GM18517 (cell line): ENCODE data around the gene GBP3.
A peak's percentile ranks its signal among the peaks of the same experiment; 100 is the strongest.
"Not testable (repeated sequence)": the region's sequence is repeated elsewhere in the genome, so short reads cannot be mapped to it uniquely, and the experiment has no call there.

Experiments used
- ATAC-seq: cut with Tn5 transposase; IDR thresholded peaks from one replicate; pipeline ENCODE4 v1.9.1; 2021; ENCODE audit warnings: mild to moderate bottlenecking, moderate library complexity; ENCODE audit not compliant: unreplicated experiment

The GBP3 gene

DNA sequence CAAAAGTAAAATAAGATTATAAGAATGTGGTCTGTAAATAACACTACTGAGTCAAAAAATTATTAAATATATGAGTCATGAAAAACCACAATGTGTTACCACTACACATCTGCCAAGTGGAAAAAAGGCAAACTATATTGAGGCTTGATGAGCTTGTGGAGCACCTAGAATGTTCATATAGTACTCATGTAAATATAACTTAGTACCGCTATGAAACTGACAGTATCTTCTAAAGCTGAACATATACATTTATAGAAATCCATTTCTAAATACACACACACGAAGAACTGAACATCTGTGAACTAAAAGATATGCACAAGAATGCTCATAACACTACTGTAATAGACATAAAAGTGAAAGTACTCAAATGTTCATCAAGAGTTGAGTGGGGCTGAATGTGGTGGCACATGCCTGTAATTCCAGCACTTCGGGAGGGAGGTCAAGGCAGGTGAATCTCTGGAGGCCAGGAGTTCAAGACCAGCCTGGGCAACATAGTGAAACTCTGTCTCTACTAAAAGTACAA, 18.5 kb upstream of the GBP3 start:
- peak; percentile 99 for ATAC-seq

DNA sequence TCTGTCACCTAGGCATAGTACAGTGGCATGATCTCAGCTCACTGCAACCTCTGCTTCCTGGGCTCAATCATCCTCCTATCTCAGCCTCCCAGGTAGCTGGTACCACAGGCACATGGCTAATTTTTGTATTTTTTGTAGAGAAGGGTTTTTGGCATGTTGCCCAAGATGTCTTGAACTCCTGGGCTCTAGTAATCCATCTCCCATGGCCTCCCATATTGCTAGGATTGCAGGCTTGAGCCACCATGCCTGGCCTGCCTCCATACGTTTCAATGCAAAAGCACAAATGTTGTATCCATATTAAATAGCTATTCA, 17.6 kb upstream of the GBP3 start:
- no peak for ATAC-seq

DNA sequence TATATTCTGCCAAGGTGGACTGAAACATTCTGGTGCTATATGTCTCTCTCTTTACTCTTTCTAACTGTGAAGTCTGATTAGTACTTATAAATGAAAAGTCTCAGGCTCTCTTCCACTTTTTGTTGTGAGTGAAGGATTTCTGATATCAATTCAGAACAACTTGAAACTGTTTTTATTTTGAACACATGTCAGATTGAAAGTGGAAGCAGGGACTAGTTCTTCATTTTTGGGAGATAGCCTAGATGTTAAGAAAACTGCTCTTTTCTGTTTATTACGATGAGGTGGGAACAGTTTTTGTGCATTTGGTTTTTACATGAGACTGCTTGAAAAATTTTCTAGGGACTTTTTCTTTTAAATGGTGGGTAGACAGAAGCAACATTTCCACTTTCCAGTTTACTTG, 14.5 kb upstream of the GBP3 start:
- ATAC-seq, result no peak

DNA sequence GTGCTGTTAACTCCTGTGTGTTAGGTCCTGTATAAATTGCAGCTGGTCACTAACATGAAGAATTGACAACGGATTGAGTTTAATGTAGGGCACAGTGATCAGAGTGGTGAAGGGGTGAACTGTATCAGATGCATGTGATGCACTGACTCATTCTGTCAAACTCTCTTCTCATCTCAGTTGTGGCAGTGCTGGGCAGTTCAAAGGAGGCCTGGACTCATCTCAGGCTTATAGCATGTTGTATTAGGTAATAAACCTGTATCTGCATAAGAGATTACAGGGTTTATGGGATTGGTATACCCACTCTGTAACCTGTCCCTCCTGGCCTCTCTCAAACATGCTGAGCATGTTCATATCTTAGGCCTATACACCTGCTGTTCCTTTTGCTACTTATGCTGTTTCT, 12.4 kb upstream of the GBP3 start:
- no peak for ATAC-seq

DNA sequence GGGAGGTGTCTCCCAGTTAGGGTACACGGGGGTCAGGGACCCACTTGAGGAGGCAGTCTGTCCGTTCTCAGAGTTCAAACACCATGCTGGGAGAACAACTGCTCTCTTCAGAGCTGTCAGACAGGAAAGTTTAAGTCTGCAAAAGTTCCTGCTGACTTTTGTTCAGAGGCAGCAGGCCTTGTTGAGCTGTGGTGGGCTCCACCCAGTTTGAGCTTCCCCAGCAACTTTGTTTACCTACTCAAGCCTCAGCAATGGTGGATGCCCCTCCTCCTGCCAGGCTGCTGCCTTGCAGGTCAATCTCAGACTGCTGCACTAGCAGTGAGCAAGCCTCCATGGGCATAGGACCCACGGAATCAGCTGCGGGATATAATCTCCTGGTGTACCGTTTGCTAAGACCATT, 11.3 kb upstream of the GBP3 start:
- not testable (repeated sequence) for ATAC-seq

DNA sequence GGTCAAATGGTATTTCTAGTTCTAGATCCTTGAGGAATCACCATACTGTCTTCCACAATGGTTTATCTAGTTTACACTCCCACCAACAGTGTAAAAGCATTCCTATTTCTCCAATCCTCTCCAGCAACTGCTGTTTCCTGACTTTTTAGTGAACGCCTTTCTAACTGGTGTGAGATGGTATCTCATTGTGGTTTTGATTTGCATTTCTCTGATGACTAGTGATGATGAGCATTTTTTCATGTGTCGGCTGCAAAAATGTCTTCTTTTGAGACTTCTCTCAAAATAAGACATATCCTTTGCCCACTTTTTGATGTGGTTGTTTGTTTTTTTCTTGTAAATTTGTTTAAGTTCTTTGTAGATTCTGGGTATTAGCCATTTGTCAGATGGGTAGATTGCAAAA, 6.4 kb upstream of the GBP3 start:
- ATAC-seq, result not testable (repeated sequence)

DNA sequence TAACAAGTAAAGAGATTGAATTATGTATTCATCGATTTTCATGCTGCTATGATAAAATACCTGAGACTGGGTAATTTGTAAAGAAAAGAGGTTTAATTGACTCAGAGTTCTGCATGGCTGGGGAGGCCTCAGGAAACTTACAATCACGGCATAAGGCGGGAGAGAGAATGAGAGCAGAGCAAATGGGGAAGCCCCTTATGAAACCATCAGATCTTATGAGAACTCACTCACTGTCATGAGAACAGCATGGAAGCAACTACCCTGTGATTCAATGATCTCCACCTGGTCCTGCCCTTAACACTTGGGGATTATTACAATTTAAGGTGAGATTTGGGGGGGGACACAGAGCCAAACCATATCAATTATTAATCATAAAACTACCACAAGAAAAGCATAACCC, 3.3 kb upstream of the GBP3 start:
- no peak for ATAC-seq

DNA sequence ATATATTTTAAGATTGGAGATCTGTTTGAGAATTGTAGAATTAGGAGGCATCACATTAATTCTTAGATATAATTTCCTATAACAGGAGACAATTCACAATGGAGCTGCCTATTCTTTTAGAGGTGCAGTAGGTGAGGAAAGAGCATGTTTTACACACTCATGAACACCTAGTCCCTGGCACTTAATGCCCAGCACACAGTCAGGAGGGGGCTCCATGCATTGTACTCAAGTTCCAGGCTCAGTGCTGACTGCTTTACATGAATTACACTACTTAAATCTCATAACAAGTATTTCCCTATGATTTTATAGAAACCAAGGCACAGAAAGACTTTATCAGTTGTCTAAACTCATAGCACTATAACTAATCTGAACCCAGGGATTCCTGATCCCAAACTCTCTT, 360 bp upstream of the GBP3 start:
- ATAC-seq, result peak; percentile 15

DNA sequence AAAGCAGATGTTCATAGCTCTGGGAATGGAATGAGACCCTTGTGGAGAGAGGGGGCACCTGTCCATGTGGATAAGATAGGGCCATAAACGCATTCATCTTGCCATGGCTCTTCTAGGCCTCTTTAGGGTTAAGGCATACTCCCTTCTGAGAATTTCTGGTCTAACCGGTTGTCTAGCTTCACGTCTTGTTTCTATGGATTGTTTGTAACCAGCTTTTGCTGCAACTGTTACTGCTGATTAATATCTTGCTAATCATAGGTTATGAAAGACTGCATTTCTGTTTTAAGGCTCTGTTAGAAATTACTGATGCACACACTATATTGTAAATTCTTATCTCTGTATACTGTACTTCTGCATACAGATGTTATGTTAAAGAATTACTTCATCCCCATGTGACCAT, 4.3 kb downstream of the GBP3 start:
- not testable (repeated sequence) for ATAC-seq

DNA sequence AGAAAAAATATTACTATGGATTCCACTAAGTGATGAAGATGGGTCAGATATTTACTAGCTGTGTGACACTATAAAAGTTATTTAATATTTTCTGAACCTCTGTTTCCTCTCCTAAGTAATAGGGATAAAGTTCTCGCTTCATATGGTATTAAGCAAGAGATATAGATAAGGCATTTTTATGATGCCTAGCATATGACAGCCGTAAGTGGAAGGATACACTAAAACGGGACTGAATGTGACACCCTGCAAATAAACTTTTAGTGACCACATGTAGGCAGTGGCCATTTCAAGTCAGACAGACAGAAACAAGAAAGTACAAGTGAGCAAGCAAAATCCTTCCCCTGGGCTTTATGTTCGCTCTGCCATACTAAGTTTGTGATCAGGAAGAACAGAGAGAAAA, 14.2 kb downstream of the GBP3 start:
- ATAC-seq, result no peak

DNA sequence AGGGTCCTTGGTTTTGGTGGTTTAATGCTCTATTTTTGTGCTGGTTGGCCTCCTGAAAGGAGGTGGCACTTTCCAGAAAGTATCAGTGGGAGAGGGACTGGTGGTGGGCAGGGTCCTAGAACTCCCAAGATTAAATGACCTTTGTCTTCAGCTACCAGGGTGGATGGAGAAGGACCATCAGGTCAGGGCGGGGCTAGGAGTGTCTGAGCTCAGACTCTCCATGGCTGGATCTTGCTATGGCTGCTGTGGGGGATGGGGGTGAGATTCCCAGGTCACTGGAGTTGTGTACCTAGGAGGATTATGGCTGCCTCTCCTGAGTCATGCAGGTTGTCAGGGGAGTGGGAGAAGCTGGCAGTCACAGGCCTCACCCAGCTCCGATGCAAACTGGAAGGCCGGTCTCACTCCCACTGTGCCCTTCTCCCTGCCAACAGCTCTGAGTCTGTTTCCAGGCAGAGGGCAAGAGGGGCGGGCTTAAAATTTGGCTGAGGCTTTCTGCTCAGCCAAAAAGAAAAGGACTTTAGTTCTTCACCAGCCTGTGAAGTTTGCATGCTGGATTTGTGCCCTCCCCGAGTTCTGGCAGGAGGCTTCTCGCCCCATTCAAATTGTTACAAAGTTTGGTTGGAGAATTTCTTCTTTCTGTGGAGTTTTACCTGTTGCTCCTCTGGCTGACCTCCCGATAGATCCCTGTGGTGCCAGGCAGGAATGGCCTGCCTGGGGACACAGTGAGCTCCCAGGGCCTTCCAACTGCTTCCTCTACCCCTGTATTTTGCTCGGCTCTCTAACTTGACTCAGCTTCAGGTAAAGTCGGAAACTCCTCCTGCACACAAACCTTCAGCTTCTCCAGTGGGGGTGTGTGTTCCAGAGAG, 17.1 kb downstream of the GBP3 start:
- ATAC-seq, result no peak

DNA sequence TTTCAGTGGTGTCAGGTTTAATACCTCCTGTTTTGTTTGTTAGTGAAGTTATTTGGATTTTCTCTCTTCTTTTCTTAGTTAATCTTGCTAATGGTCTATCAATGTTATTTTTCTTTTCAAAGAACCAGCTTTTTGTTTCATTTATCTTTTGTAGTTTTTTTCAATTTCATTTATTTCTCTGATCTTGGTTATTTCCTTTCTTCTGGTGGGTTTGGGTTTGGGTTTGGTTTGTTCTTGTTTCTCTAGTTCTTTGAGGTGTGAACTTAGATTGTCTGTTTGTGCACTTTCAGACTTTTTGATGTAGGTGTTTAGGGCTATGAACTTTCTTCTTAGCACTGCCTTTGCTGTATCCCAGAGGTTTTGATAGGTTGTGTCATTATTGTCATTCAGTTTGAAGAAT, 20.5 kb downstream of the GBP3 start:
- not testable (repeated sequence) for ATAC-seq

DNA sequence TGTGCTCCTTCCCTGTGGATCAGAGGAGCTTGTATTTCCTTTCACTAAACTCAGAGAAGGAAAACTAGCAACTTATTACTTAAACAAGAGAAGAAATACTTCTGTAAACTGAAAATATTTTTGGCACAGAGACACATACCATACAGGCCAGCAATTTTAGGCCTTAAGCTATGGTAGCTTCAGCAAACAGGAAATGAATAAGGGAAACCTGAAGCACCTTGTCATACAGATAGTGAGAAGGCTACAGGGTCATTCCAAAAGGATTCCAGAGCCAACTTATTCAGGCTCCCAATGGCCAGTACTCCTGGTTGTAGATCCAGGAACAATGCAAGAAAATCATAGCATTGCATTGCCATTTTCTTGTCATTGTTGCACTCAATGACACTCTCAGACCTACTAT, 21.2 kb downstream of the GBP3 start:
- ATAC-seq, result no peak

DNA sequence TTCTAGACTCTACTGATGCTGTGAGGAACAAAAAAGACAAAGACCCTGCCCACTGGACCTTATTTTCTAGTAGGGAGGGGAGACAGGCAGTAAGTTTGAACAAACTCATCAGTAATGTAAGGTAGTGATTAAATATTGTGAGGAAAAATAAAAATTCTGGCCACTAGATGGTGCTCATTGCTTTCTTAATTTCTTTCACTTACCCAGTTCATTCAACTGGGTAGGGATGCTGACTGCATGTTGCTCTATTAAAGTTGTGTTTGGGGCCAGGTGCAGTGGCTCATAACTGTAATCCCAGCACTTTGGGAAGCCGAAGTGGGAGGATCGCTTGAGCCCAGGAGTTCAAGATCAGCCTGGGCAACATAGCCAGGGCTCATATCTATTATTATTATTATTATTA, 23.9 kb downstream of the GBP3 start:
- peak; percentile 94 for ATAC-seq

DNA sequence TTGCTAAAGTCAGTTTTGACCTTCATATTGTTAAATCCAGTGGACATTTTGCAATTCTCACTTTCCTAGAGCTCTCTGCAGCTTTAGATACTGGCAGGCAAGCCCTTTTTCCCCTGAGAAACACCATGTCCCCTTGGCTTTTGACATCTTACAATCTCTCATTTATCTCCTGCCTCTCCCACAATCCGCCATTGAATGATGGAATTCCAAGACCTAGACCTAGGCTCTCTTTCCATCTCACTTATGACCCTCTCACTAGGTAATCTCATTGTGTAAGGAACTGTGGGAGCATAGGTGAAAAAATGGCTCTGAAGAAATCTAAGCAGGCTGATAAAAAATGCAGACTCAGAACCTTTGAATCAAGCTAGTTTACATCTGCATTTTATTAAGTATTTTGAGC, 32.2 kb downstream of the GBP3 start:
- no peak for ATAC-seq

DNA sequence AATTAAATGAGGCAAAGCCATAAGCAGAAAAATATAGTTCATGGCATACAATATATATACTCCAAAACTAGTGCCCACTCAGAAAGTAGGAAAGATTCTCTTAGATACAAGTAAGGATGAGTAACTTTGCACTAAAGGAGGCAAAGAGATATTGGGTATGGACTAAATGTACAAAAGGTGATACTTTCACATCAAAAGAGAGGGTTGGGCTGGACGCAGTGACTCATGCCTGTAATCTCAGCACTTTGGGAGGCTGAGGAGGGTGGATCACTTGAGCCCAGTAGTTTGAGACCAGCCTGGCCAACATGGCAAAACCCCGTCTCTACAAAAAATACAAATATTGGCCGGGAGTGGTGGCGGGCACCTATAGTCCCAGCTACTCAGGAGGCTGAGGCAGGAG, 37.0 kb downstream of the GBP3 start:
- ATAC-seq, result no peak

DNA sequence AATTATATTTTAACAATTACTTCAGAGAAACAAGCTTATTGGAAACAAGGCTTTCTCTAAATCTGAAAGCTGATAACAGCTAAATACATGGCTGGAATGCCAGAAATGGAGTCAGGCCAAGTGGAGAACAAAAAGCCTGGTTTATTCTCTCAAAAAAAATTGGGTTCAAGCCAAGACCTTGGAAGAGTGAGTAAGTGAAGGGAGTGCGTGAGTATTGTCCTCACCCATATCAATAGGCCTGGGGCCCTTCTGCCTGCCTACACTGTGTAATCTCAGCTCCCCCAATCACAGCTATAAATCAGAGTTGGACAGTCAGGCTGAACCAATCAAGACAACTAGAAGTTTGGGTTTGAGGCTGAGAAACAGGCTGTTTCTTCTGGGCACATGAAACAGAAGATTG, 37.6 kb downstream of the GBP3 start:
- ATAC-seq, result no peak

DNA sequence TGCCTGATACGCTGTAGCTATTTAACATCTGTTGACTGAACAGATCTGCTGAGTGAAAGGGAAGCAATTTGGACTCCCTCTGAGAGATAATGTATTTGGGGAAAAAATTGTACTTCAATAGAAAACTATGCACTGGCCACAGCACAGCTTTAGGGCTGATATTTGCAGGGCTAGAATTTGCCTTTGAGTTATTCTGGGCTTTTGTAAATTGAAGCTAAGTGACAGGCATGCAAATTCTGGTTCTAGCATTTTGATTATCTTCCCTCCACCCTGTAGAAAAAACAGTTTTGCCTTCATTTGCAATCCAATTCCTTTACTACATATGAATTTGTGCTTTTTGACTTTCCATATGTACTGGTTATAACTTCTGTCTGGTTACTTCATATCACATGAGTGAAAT, 38.1 kb downstream of the GBP3 start:
- no peak for ATAC-seq

DNA sequence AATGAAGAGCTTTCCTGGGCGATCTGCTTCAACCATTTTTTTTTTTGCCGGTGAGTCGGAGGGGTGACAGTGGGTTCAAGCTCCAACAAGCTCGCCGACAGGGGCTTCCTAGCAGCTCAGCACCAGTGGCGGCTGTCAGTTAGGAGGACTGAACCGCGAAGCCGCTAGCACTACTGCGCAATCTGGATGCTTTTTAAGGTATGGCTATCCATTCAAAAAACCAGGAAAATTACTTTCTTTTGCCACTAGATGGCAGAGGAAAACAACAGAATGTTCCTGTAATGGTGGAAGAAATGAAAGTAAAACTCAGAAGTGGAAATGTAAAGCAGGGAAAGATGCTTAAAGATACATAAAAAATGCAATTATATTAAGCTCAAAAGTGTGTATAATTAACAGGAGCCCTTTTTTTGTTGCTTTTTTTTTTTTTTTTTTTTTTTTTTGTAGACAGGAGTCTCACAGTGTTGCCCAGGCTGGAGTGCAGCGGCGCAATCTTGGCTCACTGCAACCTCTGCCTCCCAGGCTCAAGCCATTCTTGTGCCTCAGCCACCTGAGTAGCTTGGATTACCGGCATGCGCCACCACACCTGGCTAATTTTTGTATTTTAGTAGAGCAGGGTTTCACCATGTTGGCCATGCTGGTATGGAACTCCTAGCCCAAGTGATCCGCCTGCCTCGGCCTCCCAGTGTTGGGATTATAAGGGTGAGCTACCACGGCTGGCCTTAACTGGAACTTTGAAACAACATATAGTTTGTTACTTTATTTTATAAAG, 38.7 kb downstream of the GBP3 start:
- ATAC-seq, result peak; percentile 63

DNA sequence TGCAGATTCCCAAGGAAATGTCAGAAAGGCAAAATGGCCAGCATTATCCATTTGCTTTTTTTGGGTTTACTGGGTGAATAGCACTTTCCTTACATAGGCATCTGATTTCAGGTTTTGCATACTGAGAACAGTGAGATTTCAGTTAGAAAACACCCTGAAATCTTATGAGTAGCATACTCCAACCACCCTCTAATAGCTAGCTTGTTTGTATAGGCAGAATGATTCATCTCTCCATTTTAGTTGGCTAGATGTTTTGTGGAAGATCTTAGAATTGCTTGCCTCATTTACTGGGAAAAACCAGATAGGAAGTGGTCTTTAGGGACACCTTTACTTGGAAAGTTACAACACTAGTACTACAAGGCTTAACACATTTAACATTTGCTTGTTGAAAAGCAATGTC, 40.6 kb downstream of the GBP3 start:
- no peak for ATAC-seq

DNA sequence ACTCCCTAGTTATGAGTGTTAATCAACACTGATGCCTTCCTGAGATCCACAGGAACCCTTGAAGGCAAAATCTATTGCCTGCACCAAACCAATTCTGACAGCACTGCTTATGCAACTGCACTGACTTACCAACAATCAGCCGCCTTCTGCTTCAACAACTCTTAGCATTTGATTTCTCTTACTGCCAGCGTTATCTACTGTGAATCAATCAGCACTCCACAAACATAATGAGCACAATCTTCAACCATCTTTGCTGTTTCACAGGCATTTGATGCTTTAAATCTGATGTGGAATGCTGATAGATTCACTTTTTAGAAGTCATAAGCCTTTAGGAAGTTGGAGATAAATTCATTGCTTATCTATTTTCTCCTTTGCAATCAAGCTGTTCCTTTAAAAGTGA, 41.2 kb downstream of the GBP3 start:
- ATAC-seq, result not testable (repeated sequence)

DNA sequence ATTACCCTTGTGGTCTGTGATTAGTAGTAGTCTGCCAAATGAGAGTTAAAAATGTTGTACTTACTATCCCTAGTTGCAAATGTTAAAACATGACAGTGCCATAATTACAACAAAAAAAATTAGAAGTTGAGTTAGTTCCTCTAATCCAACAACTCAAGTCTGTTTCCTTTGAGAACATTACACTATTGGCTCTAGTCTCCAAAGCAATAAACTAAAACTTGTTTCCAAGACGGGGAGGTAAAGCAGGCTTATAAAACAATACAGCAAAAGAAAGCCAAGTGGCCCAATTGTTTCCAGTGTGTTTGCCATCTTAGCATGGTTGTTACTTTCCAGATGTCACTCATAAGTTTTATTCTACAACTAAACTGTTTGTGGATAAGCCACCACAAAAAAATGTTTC, 41.8 kb downstream of the GBP3 start:
- ATAC-seq, result no peak
